ENCODE results near the gene S100A14. TPM values are rescaled to one million over a fixed set of nuclear protein-coding genes. Genes with fewer than 3 reads are reported as not detected.

The S100A14 gene
- total and polyA plus RNA-seq, 2 of the 13 experiments (the other 11 are each of a cell fraction or from before 2014, with no cell fraction given) = 1.4 to 7.7 TPM

DNA sequence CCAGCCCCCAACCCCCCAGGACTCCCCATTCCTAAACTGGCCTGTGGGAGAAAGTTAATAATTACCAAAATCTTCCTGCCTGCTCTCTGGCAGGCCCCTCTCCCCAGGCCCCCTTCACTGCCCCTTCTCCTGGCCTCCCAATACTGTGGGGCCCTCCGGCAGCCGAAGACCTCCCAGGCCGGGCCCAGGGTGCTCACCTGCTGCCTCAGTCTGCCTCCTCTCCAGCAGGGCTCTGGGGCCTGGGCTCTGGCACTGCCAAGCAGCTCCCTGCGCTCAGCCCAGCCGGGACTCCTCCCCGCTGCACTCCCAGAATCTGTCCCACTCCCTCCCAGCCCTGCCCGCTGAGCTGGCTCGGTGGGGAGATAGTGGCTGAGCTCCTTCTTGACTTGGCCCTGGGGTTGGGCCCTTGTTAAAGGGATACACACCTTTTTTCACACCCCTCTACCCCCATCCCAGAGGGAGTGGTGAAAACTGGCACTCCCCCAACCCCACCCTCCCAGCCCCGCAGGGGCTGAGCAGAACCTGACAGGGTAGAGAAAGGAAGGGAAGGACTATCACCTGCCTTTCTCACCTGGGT, 3.3 kb downstream of the S100A14 start, which contains the start of gene S100A16 (continued):
- TF ChIP-seq POGZ (CRISPR knock-in tag; IDR thresholded peaks at IDR 0.05) = peak; percentile 30; the same call in 1 of the 2 replicates
- TF ChIP-seq ZNF703 (CRISPR knock-in tag; IDR thresholded peaks at IDR 0.05; ENCODE audit: borderline replicate concordance) = 0 out of 2 replicates have a peak, but pooled peaks have one; percentile 43
- TF ChIP-seq SOX5 (CRISPR knock-in tag; IDR thresholded peaks at IDR 0.05; ENCODE audit: borderline replicate concordance) = no peak
- peak; percentile 86; the same call in 1 of the 2 replicates for TF ChIP-seq MEIS1 (CRISPR knock-in tag; IDR thresholded peaks at IDR 0.05; ENCODE audit: borderline replicate concordance)
- TF ChIP-seq TBX2 (CRISPR knock-in tag; IDR thresholded peaks at IDR 0.05; ENCODE audit: borderline replicate concordance) = peak; percentile 37; the same call in 1 of the 2 replicates
- no peak for TF ChIP-seq CREM (IDR thresholded peaks at IDR 0.05)
- TF ChIP-seq CREM (CRISPR knock-in tag; IDR thresholded peaks at IDR 0.05) = no peak
- peak; percentile 52; the same call in 1 of the 2 replicates for TF ChIP-seq BRD4 (CRISPR knock-in tag; IDR thresholded peaks at IDR 0.05)
- TF ChIP-seq, protein P1, sequence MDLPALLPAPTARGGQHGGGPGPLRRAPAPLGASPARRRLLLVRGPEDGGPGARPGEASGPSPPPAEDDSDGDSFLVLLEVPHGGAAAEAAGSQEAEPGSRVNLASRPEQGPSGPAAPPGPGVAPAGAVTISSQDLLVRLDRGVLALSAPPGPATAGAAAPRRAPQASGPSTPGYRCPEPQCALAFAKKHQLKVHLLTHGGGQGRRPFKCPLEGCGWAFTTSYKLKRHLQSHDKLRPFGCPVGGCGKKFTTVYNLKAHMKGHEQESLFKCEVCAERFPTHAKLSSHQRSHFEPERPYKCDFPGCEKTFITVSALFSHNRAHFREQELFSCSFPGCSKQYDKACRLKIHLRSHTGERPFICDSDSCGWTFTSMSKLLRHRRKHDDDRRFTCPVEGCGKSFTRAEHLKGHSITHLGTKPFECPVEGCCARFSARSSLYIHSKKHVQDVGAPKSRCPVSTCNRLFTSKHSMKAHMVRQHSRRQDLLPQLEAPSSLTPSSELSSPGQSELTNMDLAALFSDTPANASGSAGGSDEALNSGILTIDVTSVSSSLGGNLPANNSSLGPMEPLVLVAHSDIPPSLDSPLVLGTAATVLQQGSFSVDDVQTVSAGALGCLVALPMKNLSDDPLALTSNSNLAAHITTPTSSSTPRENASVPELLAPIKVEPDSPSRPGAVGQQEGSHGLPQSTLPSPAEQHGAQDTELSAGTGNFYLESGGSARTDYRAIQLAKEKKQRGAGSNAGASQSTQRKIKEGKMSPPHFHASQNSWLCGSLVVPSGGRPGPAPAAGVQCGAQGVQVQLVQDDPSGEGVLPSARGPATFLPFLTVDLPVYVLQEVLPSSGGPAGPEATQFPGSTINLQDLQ (CRISPR knock-in tag; IDR thresholded peaks at IDR 0.05) = no peak
- TF ChIP-seq, protein P2, sequence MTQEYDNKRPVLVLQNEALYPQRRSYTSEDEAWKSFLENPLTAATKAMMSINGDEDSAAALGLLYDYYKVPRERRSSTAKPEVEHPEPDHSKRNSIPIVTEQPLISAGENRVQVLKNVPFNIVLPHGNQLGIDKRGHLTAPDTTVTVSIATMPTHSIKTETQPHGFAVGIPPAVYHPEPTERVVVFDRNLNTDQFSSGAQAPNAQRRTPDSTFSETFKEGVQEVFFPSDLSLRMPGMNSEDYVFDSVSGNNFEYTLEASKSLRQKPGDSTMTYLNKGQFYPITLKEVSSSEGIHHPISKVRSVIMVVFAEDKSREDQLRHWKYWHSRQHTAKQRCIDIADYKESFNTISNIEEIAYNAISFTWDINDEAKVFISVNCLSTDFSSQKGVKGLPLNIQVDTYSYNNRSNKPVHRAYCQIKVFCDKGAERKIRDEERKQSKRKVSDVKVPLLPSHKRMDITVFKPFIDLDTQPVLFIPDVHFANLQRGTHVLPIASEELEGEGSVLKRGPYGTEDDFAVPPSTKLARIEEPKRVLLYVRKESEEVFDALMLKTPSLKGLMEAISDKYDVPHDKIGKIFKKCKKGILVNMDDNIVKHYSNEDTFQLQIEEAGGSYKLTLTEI (CRISPR knock-in tag; conservative IDR thresholded peaks at IDR 0.05) = no peak
- TF ChIP-seq FIP1L1 (IDR thresholded peaks at IDR 0.05; ENCODE audit: borderline replicate concordance, insufficient read depth, low read depth, low read length) = no peak
- TF ChIP-seq MED1 (CRISPR knock-in tag; IDR thresholded peaks at IDR 0.05) = peak; percentile 54; the same call in 1 of the 2 replicates
- TF ChIP-seq HOXA5 (CRISPR knock-in tag; IDR thresholded peaks at IDR 0.05) = peak; percentile 65; the same call in 1 of the 2 replicates
- TF ChIP-seq ZSCAN20 (CRISPR knock-in tag; IDR thresholded peaks at IDR 0.05; ENCODE audit: borderline replicate concordance) = no peak
- TF ChIP-seq ZNF775 (CRISPR knock-in tag; IDR thresholded peaks at IDR 0.05; ENCODE audit: borderline replicate concordance) = no peak
- peak; percentile 65; the same call in 1 of the 2 replicates for TF ChIP-seq YEATS4 (CRISPR knock-in tag; IDR thresholded peaks at IDR 0.05; ENCODE audit: borderline replicate concordance)
- 0 out of 2 replicates have a peak, but pooled peaks have one; percentile 36 for TF ChIP-seq ZNF343 (CRISPR knock-in tag; IDR thresholded peaks at IDR 0.05)
- peak; percentile 59; the same call in 1 of the 2 replicates for TF ChIP-seq ZNF501 (CRISPR knock-in tag; IDR thresholded peaks at IDR 0.05)
- 0 out of 2 replicates have a peak, but pooled peaks have one; percentile 24 for TF ChIP-seq ZNF274 (CRISPR knock-in tag; IDR thresholded peaks at IDR 0.05)
- TF ChIP-seq CHCHD3 (CRISPR knock-in tag; IDR thresholded peaks at IDR 0.05) = no peak
- peak; percentile 79 for TF ChIP-seq POLR2G (IDR thresholded peaks at IDR 0.05; ENCODE audit: low read depth, low read length)
- TF ChIP-seq NKX3-1 (CRISPR knock-in tag; IDR thresholded peaks at IDR 0.05) = 0 out of 2 replicates have a peak, but pooled peaks have one; percentile 59
- peak; percentile 77 for TF ChIP-seq ZNF556 (CRISPR knock-in tag; IDR thresholded peaks at IDR 0.05; ENCODE audit: borderline replicate concordance)
- TF ChIP-seq ZNF121 (CRISPR knock-in tag; IDR thresholded peaks at IDR 0.05) = no peak
- 0 out of 2 replicates have a peak, but pooled peaks have one; percentile 43 for TF ChIP-seq ARNTL (CRISPR knock-in tag; IDR thresholded peaks at IDR 0.05)
- peak; percentile 66 for TF ChIP-seq POLR2AphosphoS5 (IDR thresholded peaks at IDR 0.05; ENCODE audit: low read depth, low read length)
- TF ChIP-seq AHR (CRISPR knock-in tag; IDR thresholded peaks at IDR 0.05) = no peak

All from HepG2 (cell line).